ENCODE results near the gene AP2A2. TPM values are rescaled to one million over a fixed set of nuclear protein-coding genes. Genes with fewer than 3 reads are reported as not detected.

Gene AP2A2
- total RNA-seq, 1 donor from 2014 or later: 105 TPM

- no peaks in the 10 kb centered on the region for H4K20me1 ChIP-seq (ENCODE audit: insufficient read depth, low read length)
- H3K36me3 ChIP-seq (ENCODE audit: insufficient read depth, low read length): no peaks in the 10 kb centered on the region
- no peak for FAIRE-seq
- TF ChIP-seq CTCF (IDR thresholded peaks at IDR 0.05; ENCODE audit: insufficient read depth, low read depth, low read length): no peak
- TF ChIP-seq EZH2 (IDR thresholded peaks at IDR 0.05; ENCODE audit: insufficient read depth, low read length): no peak
- DNase-seq (ENCODE audit: low read depth): no peak
- no peak overlapping the region for H3K4me2 ChIP-seq (ENCODE audit: low read length)
- no peaks in the 10 kb centered on the region for H3K79me2 ChIP-seq (ENCODE audit: insufficient read depth, low read length)
- H3K27me3 Mint-ChIP-seq (ENCODE audit: low read depth, unreplicated experiment): peaks cover 17% of the 10 kb centered on the region
- H3K9me3 Mint-ChIP-seq (ENCODE audit: unreplicated experiment): peaks cover 4% of the 10 kb centered on the region
- no peak overlapping the region for H3K4me3 Mint-ChIP-seq (ENCODE audit: unreplicated experiment)
- no peak overlapping the region for H3K9ac ChIP-seq (ENCODE audit: low read length)
- peaks cover 2% of the 10 kb centered on the region for H3K36me3 Mint-ChIP-seq (ENCODE audit: low read depth, unreplicated experiment)
- no peak overlapping the region for H2AFZ ChIP-seq (ENCODE audit: low read depth, low read length)
- peaks cover under 1% of the 10 kb centered on the region for H3K4me1 ChIP-seq (ENCODE audit: insufficient read depth, low read length)
- H3K4me1 Mint-ChIP-seq (ENCODE audit: low read depth, unreplicated experiment): no peaks in the 10 kb centered on the region
- H3K27me3 ChIP-seq (ENCODE audit: insufficient read depth, low read length): no peaks in the 10 kb centered on the region
- H3K9me3 ChIP-seq (ENCODE audit: insufficient read depth, low read depth, low read length): no peaks in the 10 kb centered on the region
- H3K4me3 ChIP-seq (ENCODE audit: insufficient read depth, low read depth, low read length): no peak overlapping the region
- H3K27ac Mint-ChIP-seq (ENCODE audit: unreplicated experiment): no peak overlapping the region
- no peak overlapping the region for H3K27ac ChIP-seq (ENCODE audit: low read depth, low read length)
These were observed 129.5 kb downstream of the AP2A2 start for GRCh38 chr11:1055109-1055703.

- no peak overlapping the region for H3K27ac Mint-ChIP-seq (ENCODE audit: unreplicated experiment)
- no peak for FAIRE-seq
- H3K27me3 Mint-ChIP-seq (ENCODE audit: low read depth, unreplicated experiment): peaks cover 17% of the 10 kb centered on the region
These were observed 130.5 kb downstream of the AP2A2 start for GRCh38 chr11:1055990-1056771.

More at GRCh38 chr11:1055990-1056771, 130.5 kb downstream of the AP2A2 start:
- Histone ChIP-seq H3K9me3 (ENCODE audit: insufficient read depth, low read depth, low read length) (no peaks in the 10 kb centered on the region), H3K4me2 (ENCODE audit: low read length) (no peak overlapping the region), H3K27ac (ENCODE audit: low read depth, low read length) (no peak overlapping the region), H3K9ac (ENCODE audit: low read length) (no peak overlapping the region), H3K79me2 (ENCODE audit: insufficient read depth, low read length) (no peaks in the 10 kb centered on the region), H3K4me3 (ENCODE audit: insufficient read depth, low read depth, low read length) (no peak overlapping the region), H3K4me1 (ENCODE audit: insufficient read depth, low read length) (peaks cover 11% of the 10 kb centered on the region), H3K36me3 (ENCODE audit: insufficient read depth, low read length) (no peaks in the 10 kb centered on the region), H4K20me1 (ENCODE audit: insufficient read depth, low read length) (no peaks in the 10 kb centered on the region), H2AFZ (ENCODE audit: low read depth, low read length) (no peak overlapping the region), H3K27me3 (ENCODE audit: insufficient read depth, low read length) (no peaks in the 10 kb centered on the region)
- peaks cover 6% of the 10 kb centered on the region for H3K4me1 Mint-ChIP-seq (ENCODE audit: low read depth, unreplicated experiment)
- peaks cover 6% of the 10 kb centered on the region for H3K9me3 Mint-ChIP-seq (ENCODE audit: unreplicated experiment)
- TF ChIP-seq EZH2 (IDR thresholded peaks at IDR 0.05; ENCODE audit: insufficient read depth, low read length) (no peak), CTCF (IDR thresholded peaks at IDR 0.05; ENCODE audit: insufficient read depth, low read depth, low read length) (no peak)
- no peak for DNase-seq (ENCODE audit: low read depth)
- no peak overlapping the region for H3K4me3 Mint-ChIP-seq (ENCODE audit: unreplicated experiment)
- peaks cover 2% of the 10 kb centered on the region for H3K36me3 Mint-ChIP-seq (ENCODE audit: low read depth, unreplicated experiment)
